ENCODE data around the gene CD163L1. TPM values are rescaled to one million over a fixed set of nuclear protein-coding genes. Genes with fewer than 3 reads are reported as not detected.

The CD163L1 gene
- polyA plus RNA-seq, 1 donor (not counting 4 experiments of a cell fraction or from before 2014, with no cell fraction given): 0.62 TPM

DNA sequence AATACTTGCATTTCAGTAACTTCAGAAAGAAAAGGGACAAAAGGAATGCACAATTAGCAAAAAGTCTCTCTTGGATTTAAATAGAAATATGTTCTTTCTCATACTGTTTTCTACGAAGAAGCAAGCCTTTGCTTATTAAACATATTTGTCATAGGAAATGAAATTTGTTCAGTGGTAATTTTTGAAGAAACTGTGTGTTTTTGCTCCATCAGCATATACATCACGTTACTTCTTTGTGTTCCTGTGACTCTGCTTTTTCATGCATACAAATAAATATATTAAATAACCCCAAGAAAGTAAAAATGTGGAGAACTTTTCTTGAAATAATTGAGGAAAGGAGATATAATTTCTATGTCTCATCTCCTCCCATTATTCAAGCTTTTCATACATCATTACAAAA is 39.7 kb downstream of the CD163L1 start:
- no peaks in the 10 kb centered on the region for H3K4me1 ChIP-seq (ENCODE audit: control insufficient read depth, extremely low read depth, insufficient read depth, low read length)
- H2AFZ ChIP-seq (ENCODE audit: control insufficient read depth, low read length): no peak overlapping the region
- H3K9me3 ChIP-seq (ENCODE audit: control insufficient read depth, low read depth, low read length): no peaks in the 10 kb centered on the region
- TF ChIP-seq, protein P1, sequence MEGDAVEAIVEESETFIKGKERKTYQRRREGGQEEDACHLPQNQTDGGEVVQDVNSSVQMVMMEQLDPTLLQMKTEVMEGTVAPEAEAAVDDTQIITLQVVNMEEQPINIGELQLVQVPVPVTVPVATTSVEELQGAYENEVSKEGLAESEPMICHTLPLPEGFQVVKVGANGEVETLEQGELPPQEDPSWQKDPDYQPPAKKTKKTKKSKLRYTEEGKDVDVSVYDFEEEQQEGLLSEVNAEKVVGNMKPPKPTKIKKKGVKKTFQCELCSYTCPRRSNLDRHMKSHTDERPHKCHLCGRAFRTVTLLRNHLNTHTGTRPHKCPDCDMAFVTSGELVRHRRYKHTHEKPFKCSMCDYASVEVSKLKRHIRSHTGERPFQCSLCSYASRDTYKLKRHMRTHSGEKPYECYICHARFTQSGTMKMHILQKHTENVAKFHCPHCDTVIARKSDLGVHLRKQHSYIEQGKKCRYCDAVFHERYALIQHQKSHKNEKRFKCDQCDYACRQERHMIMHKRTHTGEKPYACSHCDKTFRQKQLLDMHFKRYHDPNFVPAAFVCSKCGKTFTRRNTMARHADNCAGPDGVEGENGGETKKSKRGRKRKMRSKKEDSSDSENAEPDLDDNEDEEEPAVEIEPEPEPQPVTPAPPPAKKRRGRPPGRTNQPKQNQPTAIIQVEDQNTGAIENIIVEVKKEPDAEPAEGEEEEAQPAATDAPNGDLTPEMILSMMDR (optimal IDR thresholded peaks at IDR 0.05 in 1 of 3, IDR thresholded peaks at IDR 0.05 in 1 of 3, conservative IDR thresholded peaks at IDR 0.05 in 1 of 3; ENCODE audit: extremely low read depth in 1 of 3, insufficient read depth in 2 of 3, low read length in 3 of 3): no peak
- TF ChIP-seq EZH2 (IDR thresholded peaks at IDR 0.05; ENCODE audit: low read length): no peak
- H3K9ac ChIP-seq (ENCODE audit: control insufficient read depth, extremely low read depth, insufficient read depth, low read length): no peak overlapping the region
- FAIRE-seq (no peak), DNase-seq (ENCODE audit: low read depth, low spot score) (no peak)
- H4K20me1 ChIP-seq (ENCODE audit: control insufficient read depth, extremely low read depth, insufficient read depth, low read length): no peaks in the 10 kb centered on the region
- dilution Hi-C loops (cut with MboI; ENCODE audit: extremely low pct_ligation_motif_present, low sequenced_read_pairs): no loop called here
- H3K9me1 ChIP-seq (ENCODE audit: control insufficient read depth, extremely low read depth, insufficient read depth, low read length): no peaks in the 10 kb centered on the region
- H3K36me3 ChIP-seq (ENCODE audit: control insufficient read depth in 2 of 2, extremely low read depth in 1 of 2, insufficient read depth in 2 of 2, low read length in 2 of 2): no peaks in the 10 kb centered on the region
- peaks cover 4% of the 10 kb centered on the region for H3K27me3 ChIP-seq (ENCODE audit: control insufficient read depth, extremely low read depth, insufficient read depth, low read length)
- H3K4me3 ChIP-seq (ENCODE audit: control insufficient read depth in 2 of 3, extremely low read depth in 1 of 3, insufficient read depth in 2 of 3, low read depth in 1 of 3, low read length in 3 of 3): no peak overlapping the region
- H3K27ac ChIP-seq (ENCODE audit: control insufficient read depth, insufficient read depth, low read length): no peak overlapping the region
- no peaks in the 10 kb centered on the region for H3K79me2 ChIP-seq (ENCODE audit: control insufficient read depth, insufficient read depth, low read length)
- H3K4me2 ChIP-seq (ENCODE audit: control insufficient read depth, extremely low read depth, insufficient read depth, low read depth, low read length): no peak overlapping the region

DNA sequence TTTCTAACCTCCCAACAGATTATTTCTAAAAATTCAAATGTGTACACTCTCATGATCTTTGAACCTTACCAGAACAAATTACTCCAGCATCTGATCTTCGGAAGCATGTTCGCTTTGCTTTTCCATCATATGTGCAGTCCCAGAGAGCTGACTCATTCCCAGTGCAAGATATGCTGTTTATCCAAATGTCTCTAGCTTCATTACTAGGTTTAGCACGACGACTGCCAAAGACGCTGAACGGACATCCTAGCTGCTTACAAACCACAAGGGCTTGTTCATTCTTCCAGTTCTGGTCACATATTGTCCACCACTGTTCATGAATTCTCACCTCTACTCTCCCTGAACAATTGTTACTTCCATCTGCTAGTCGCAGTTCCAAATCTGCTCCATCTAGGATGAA is 40.5 kb downstream of the CD163L1 start:
- Histone ChIP-seq H3K9me3 (ENCODE audit: control insufficient read depth, low read depth, low read length) (no peaks in the 10 kb centered on the region), H3K27me3 (ENCODE audit: control insufficient read depth, extremely low read depth, insufficient read depth, low read length) (peaks cover 4% of the 10 kb centered on the region), H3K4me3 (ENCODE audit: control insufficient read depth in 2 of 3, extremely low read depth in 1 of 3, insufficient read depth in 2 of 3, low read depth in 1 of 3, low read length in 3 of 3) (no peak overlapping the region), H3K9ac (ENCODE audit: control insufficient read depth, extremely low read depth, insufficient read depth, low read length) (no peak overlapping the region), H3K4me2 (ENCODE audit: control insufficient read depth, extremely low read depth, insufficient read depth, low read depth, low read length) (no peak overlapping the region), H2AFZ (ENCODE audit: control insufficient read depth, low read length) (no peak overlapping the region), H3K9me1 (ENCODE audit: control insufficient read depth, extremely low read depth, insufficient read depth, low read length) (no peaks in the 10 kb centered on the region), H3K4me1 (ENCODE audit: control insufficient read depth, extremely low read depth, insufficient read depth, low read length) (no peaks in the 10 kb centered on the region), H3K79me2 (ENCODE audit: control insufficient read depth, insufficient read depth, low read length) (no peaks in the 10 kb centered on the region), H3K27ac (ENCODE audit: control insufficient read depth, insufficient read depth, low read length) (no peak overlapping the region), H4K20me1 (ENCODE audit: control insufficient read depth, extremely low read depth, insufficient read depth, low read length) (no peaks in the 10 kb centered on the region), H3K36me3 (ENCODE audit: control insufficient read depth in 2 of 2, extremely low read depth in 1 of 2, insufficient read depth in 2 of 2, low read length in 2 of 2) (no peaks in the 10 kb centered on the region)
- FAIRE-seq: no peak
- DNase-seq (ENCODE audit: low read depth, low spot score): no peak
- no peak for TF ChIP-seq EZH2 (IDR thresholded peaks at IDR 0.05; ENCODE audit: low read length)
- TF ChIP-seq, protein P1 (optimal IDR thresholded peaks at IDR 0.05 in 1 of 3, IDR thresholded peaks at IDR 0.05 in 1 of 3, conservative IDR thresholded peaks at IDR 0.05 in 1 of 3; ENCODE audit: extremely low read depth in 1 of 3, insufficient read depth in 2 of 3, low read length in 3 of 3): no peak
- dilution Hi-C loops (cut with MboI; ENCODE audit: extremely low pct_ligation_motif_present, low sequenced_read_pairs): no loop called here

All from keratinocyte (primary cell).